ENCODE results near the gene TNFRSF12A. TPM values are rescaled to one million over a fixed set of nuclear protein-coding genes. Genes with fewer than 3 reads are reported as not detected.

TNFRSF12A gene
- polyA plus RNA-seq, 1 experiment = 282 TPM

DNA sequence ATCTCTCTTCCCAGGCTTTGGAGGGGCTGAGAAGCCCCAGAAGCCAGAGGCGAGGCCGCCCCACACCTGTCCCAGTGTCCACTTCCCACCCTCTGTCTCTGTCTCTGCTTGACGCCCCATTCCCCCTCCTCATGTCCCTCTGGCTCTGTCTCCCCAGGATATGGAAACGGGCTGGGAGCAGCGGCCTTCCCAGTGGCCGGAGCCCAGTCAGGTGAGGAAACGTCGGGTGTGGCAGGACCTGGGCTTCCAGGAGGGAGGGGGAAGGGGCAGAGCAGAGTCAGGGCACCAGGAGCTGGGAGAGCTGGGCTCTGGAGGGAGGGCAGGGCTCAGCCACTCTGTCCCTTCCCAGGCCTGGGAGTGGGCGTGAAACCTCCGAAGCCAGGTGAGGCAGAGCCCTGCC lies 29.3 kb upstream of the TNFRSF12A start:
- POLR2A ChIA-PET = no interaction called here
- Histone ChIP-seq H3K4me3 (ENCODE audit: low read depth, low read length) (no peak overlapping the region), H3K27me3 (ENCODE audit: control insufficient read depth, insufficient read depth, low read length) (peaks cover 6% of the 10 kb centered on the region), H3K36me3 (ENCODE audit: control insufficient read depth, insufficient read depth, low read length) (no peaks in the 10 kb centered on the region)
- DNase-seq (ENCODE audit: low read depth) = no peak
- CTCF ChIA-PET = interaction anchor here (0.9 to 1.2 kb wide), 2 partner anchors 8 to 38 kb away, joined by 4 to 8 read pairs; no protein-coding TSS in a partner anchor
- TF ChIP-seq, protein P1, sequence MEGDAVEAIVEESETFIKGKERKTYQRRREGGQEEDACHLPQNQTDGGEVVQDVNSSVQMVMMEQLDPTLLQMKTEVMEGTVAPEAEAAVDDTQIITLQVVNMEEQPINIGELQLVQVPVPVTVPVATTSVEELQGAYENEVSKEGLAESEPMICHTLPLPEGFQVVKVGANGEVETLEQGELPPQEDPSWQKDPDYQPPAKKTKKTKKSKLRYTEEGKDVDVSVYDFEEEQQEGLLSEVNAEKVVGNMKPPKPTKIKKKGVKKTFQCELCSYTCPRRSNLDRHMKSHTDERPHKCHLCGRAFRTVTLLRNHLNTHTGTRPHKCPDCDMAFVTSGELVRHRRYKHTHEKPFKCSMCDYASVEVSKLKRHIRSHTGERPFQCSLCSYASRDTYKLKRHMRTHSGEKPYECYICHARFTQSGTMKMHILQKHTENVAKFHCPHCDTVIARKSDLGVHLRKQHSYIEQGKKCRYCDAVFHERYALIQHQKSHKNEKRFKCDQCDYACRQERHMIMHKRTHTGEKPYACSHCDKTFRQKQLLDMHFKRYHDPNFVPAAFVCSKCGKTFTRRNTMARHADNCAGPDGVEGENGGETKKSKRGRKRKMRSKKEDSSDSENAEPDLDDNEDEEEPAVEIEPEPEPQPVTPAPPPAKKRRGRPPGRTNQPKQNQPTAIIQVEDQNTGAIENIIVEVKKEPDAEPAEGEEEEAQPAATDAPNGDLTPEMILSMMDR (IDR thresholded peaks at IDR 0.05; ENCODE audit: insufficient read depth, low read depth, low read length) = no peak

DNA sequence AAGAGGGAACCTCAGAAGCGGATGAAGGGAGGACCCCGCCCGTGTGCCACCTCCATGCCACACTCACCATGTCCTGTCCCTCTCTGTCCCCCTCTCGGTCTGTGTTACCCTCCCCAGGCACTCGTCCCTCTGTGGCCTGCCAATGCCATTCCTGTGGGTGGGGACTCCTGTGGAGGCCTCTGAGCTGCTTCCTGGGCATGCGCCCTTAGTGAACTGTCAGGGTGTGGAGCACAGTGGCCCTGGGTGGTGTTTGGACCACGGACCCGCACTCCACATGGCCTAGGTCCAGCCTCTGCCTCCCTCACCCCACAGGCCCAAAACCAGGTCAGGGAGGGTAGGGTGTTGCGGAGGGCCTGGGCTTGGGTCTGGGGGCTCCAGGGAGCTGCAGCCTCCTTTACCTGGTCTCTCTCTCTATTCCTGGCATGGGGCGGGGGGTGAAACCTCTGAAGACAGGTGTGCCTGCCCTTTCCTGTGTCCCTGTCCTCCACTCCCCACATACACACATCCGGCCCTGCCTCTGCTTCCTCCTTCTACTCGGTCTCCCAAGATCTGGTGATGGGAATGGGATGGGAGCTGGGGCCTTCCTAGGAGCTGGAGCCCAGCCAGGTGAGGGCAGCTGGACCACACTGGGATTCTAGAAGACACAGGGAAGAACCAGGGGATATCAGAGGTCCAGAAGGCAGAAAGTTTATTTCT lies 28.5 kb upstream of the TNFRSF12A start:
- TF ChIP-seq, protein P1 (IDR thresholded peaks at IDR 0.05; ENCODE audit: insufficient read depth, low read depth, low read length) = no peak
- CTCF ChIA-PET = interaction anchor here (0.9 to 1.2 kb wide), 3 partner anchors 9 to 40 kb away, joined by 3 to 8 read pairs (median 4); no protein-coding TSS in a partner anchor
- Histone ChIP-seq H3K27me3 (ENCODE audit: control insufficient read depth, insufficient read depth, low read length) (peaks cover 8% of the 10 kb centered on the region), H3K4me3 (ENCODE audit: low read depth, low read length) (no peak overlapping the region), H3K36me3 (ENCODE audit: control insufficient read depth, insufficient read depth, low read length) (no peaks in the 10 kb centered on the region)
- POLR2A ChIA-PET = no interaction called here
- no peak for DNase-seq (ENCODE audit: low read depth)

DNA sequence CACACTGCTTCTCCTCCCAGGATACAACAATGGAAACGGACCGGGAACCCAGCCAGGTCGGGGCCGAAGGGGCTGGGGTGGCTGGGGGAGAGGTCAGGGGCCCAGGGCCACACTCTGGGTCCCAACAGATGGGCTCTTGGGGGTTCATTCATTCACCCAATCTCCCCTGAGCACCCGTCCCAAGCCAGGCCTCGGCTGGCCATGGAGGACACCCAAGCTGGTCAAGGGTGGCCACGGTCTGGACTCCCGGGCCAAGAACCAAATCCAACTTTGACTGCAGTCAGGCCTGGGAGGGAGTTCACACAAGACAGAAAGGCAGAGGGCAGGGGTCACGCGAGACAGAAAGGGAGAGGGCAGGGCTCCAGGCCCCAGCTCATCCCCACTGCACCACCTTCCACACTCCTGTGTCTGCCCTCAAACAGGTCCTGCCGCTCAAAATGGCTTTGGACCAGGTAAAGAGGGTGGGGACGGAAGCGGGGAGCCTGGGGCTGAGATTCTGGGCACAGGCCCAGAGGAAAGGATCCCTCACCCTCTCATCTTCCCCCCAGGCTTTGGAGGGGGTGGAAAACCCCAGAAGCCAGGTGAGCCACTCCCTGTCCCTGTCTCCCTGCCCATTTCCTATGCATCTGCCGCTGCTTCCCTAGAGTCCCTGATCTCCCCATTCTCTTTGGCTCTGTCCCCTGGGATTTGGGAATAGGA lies 27.6 kb upstream of the TNFRSF12A start:
- POLR2A ChIA-PET = no interaction called here
- CTCF ChIA-PET = interaction anchor here (1.0 to 1.9 kb wide), 2 partner anchors 8 to 39 kb away, joined by 3 to 5 read pairs; no protein-coding TSS in a partner anchor
- TF ChIP-seq, protein P1 (IDR thresholded peaks at IDR 0.05; ENCODE audit: insufficient read depth, low read depth, low read length) = no peak
- DNase-seq (ENCODE audit: low read depth) = no peak
- Histone ChIP-seq H3K27me3 (ENCODE audit: control insufficient read depth, insufficient read depth, low read length) (peaks cover 10% of the 10 kb centered on the region), H3K4me3 (ENCODE audit: low read depth, low read length) (no peak overlapping the region), H3K36me3 (ENCODE audit: control insufficient read depth, insufficient read depth, low read length) (no peaks in the 10 kb centered on the region)

DNA sequence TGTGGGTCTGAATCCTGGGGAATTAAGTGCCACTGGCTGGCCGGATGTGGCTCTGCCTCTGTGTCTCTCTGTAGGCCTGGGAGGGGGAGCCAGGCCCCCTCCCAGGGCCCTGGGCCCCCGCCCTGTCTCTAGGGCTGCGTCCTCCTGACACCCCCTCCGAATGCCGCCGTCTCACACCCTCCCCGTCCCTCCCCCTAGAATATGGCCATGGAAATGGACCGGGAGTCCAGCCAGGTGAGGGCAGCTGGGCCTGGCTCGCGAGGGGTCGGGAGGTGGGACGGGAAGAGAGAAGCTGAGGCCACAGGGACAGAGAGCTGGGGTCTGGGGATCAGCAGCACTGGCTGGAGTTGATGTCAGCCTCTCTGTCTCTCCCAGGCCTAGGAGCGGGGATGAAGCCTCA lies 23.9 kb upstream of the TNFRSF12A start:
- POLR2A ChIA-PET = no interaction called here
- TF ChIP-seq, protein P1 (IDR thresholded peaks at IDR 0.05; ENCODE audit: insufficient read depth, low read depth, low read length) = no peak
- no peak for DNase-seq (ENCODE audit: low read depth)
- Histone ChIP-seq H3K36me3 (ENCODE audit: control insufficient read depth, insufficient read depth, low read length) (no peaks in the 10 kb centered on the region), H3K27me3 (ENCODE audit: control insufficient read depth, insufficient read depth, low read length) (peaks cover 7% of the 10 kb centered on the region), H3K4me3 (ENCODE audit: low read depth, low read length) (no peak overlapping the region)
- CTCF ChIA-PET = interaction anchor here (1.0 kb wide), 1 partner anchor 32 kb away, joined by 4 read pairs; no protein-coding TSS in a partner anchor

DNA sequence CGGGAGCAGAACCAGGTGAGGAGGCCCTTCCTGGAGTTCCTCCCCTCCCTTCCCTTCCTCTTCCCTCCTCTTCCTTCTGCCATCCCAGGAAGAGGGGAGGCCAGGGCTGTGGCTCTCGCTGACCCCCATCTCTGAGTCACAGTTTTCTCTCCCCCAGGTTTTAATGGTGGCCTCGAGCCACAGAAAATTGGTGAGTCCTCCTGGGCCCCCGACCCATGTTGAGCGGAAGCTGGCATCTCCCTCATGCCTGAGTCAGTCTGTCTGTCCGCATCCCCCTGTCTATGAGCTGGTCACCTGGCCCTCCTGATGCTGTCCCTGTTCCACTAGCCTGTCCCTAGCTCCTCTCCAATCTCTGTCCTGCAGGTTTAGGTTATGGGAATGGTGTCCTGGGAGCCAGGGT lies 20.2 kb upstream of the TNFRSF12A start:
- ChIA-PET CTCF (interaction anchor here (0.8 to 2.0 kb wide), 3 partner anchors 19 to 31 kb away, joined by 3 to 8 read pairs (median 4); no protein-coding TSS in a partner anchor), POLR2A (no interaction called here)
- H3K4me3 ChIP-seq (ENCODE audit: low read depth, low read length) = no peak overlapping the region
- peaks cover 7% of the 10 kb centered on the region for H3K27me3 ChIP-seq (ENCODE audit: control insufficient read depth, insufficient read depth, low read length)
- DNase-seq (ENCODE audit: low read depth) = no peak
- TF ChIP-seq, protein P1 (IDR thresholded peaks at IDR 0.05; ENCODE audit: insufficient read depth, low read depth, low read length) = no peak
- no peaks in the 10 kb centered on the region for H3K36me3 ChIP-seq (ENCODE audit: control insufficient read depth, insufficient read depth, low read length)
